GM23248 (cell line): ENCODE data around the gene ZNF580. TPM values are rescaled to one million over a fixed set of nuclear protein-coding genes. Genes with fewer than 3 reads are reported as not detected.

Experiments
- DNase-seq: peaks from one replicate; pipeline ENCODE4 v3.0.0-alpha.2; 2015
- H2AFZ ChIP-seq: fragments of 200-600 bp; sonication (generic); 2 replicates; pipeline ENCODE4 v1.6.1; 2016; ENCODE audit warnings: antibody characterized with exemption
- H3F3A ChIP-seq: fragments of 200-600 bp; sonication (generic); 2 replicates; pipeline ENCODE4 v1.6.1; 2016; ENCODE audit warnings: mild to moderate bottlenecking, antibody characterized with exemption, mixed run types; ENCODE audit not compliant: insufficient read depth
- H3K27ac ChIP-seq: fragments of 200-600 bp; sonication (generic); 2 replicates; pipeline ENCODE4 v1.5.1; 2016; ENCODE audit warnings: mild to moderate bottlenecking
- H3K27me3 ChIP-seq: fragments of 200-600 bp; sonication (generic); replicated peaks from 2 replicates; pipeline ENCODE4 v1.6.1; 2016; ENCODE audit warnings: mild to moderate bottlenecking; ENCODE audit not compliant: insufficient read depth
- H3K36me3 ChIP-seq: fragments of 200-600 bp; sonication (generic); 2 replicates; pipeline ENCODE4 v1.6.1; 2016; ENCODE audit warnings: low read depth, mild to moderate bottlenecking
- H3K4me1 ChIP-seq: fragments of 200-600 bp; sonication (generic); 2 replicates; pipeline ENCODE4 v1.6.1; 2016; ENCODE audit warnings: mild to moderate bottlenecking; ENCODE audit not compliant: insufficient read depth
- H3K4me2 ChIP-seq: fragments of 200-600 bp; sonication (generic); one replicate; pipeline ENCODE4 v1.6.1; 2016; ENCODE audit warnings: mild to moderate bottlenecking; ENCODE audit not compliant: unreplicated experiment
- H3K4me3 ChIP-seq: fragments of 200-600 bp; sonication (generic); 2 replicates; pipeline ENCODE4 v1.5.1; 2016; ENCODE audit warnings: mild to moderate bottlenecking
- H3K79me2 ChIP-seq: fragments of 200-600 bp; sonication (generic); 2 replicates; pipeline ENCODE4 v1.6.1; 2016; ENCODE audit warnings: mild to moderate bottlenecking; ENCODE audit not compliant: insufficient read depth
- H3K9ac ChIP-seq: fragments of 200-600 bp; sonication (generic); 2 replicates; pipeline ENCODE4 v1.6.1; 2016; ENCODE audit warnings: mild to moderate bottlenecking
- H3K9me2 ChIP-seq: fragments of 200-600 bp; sonication (generic); 2 replicates; pipeline ENCODE4 v1.6.1; 2016; ENCODE audit warnings: mixed run types, mild to moderate bottlenecking, moderate library complexity; ENCODE audit not compliant: insufficient read depth
- H3K9me3 ChIP-seq: fragments of 200-600 bp; sonication (generic); one replicate; pipeline ENCODE4 v1.6.1; 2017; ENCODE audit warnings: low read depth
- H4K20me1 ChIP-seq: fragments of 200-600 bp; sonication (generic); 2 replicates; pipeline ENCODE4 v1.6.0; 2016; ENCODE audit not compliant: insufficient read depth
- EZH2 ChIP-seq: fragments of 200-600 bp; sonication (generic); IDR thresholded peaks from 2 replicates; pipeline ENCODE4 v1.6.1; 2018; ENCODE audit warnings: antibody characterized with exemption, mild to moderate bottlenecking; ENCODE audit not compliant: insufficient read depth, poor library complexity, severe bottlenecking
- EZH2phosphoT487 ChIP-seq: fragments of 200-600 bp; sonication (generic); IDR thresholded peaks from 2 replicates; pipeline ENCODE4 v1.6.1; 2018; ENCODE audit warnings: antibody characterized with exemption, moderate library complexity, mild to moderate bottlenecking, low read depth; ENCODE audit not compliant: insufficient read depth
- WGBS, 2 experiments: methylation state at CpG; one replicate each; pipeline ENCODE4 v1.1.6; 2015 to 2017; ENCODE audit warnings: low lambda C conversion rate in 2 of 2, low coverage in 1 of 2; ENCODE audit errors: missing lambda C conversion rate in 2 of 2; 5-methylcytosine and 5-hydroxymethylcytosine counted together
- in situ Hi-C: fragments of 300-500 bp; cut with MboI; formaldehyde crosslinking; loops from 2 replicates; pipeline ENCODE4 v1.15.0; 2020
- polyA plus RNA-seq: library from polyadenylated mRNA; unstranded; fragments of >200 nt; fragmentation: Nextera tagmentation; extraction: Ambion mirVana; gene quantifications from 2 replicates; pipeline ENCODE4 v1.2.1, GENCODE V29; 2016
- total RNA-seq: library from RNA; depleted of rRNA; stranded (reverse); fragments of >200 nt; shearing (Covaris generic); gene quantifications from 2 replicates; pipeline ENCODE4 v1.2.3, GENCODE V29; 2014

Gene ZNF580
- total and polyA plus RNA-seq, 2 experiments from 2014 or later = 11.7 to 44.0 TPM

- peak overlapping the region; percentile 77 for H3K4me2 ChIP-seq
- H3K9me3 ChIP-seq = no peaks in the 10 kb centered on the region
- H3K79me2 ChIP-seq = peaks cover 39% of the 10 kb centered on the region
- DNase-seq = peak; percentile 9
- peaks cover 16% of the 10 kb centered on the region for H3K4me1 ChIP-seq
- WGBS, 2 experiments = 42 to 44% methylated on average over 14 of the region's 14 CpGs
- no peaks in the 10 kb centered on the region for H3K27me3 ChIP-seq
- peaks cover 10% of the 10 kb centered on the region; the same call in 1 of the 2 replicates for H3K36me3 ChIP-seq
- peak overlapping the region; percentile 73 for H3K4me3 ChIP-seq
- in situ Hi-C loops = loop anchor here (25.0 kb wide), 1 partner anchor 510 kb away; the partner anchor contains the start of gene TNNT1
- H3K9me2 ChIP-seq = no peaks in the 10 kb centered on the region
- no peaks in the 10 kb centered on the region for H4K20me1 ChIP-seq
- no peak for TF ChIP-seq EZH2
- H3K27ac ChIP-seq = no peak overlapping the region; the same call in 1 of the 2 replicates
- peak overlapping the region; percentile 75 for H2AFZ ChIP-seq
- peak overlapping the region; percentile 82 for H3K9ac ChIP-seq
- 0 out of 2 replicates have a peak, but pooled peaks cover 4% of the 10 kb centered on the region for H3F3A ChIP-seq
Measured at GRCh38 chr19:55646889-55647731, 6.3 kb downstream of the ZNF580 start.

DNA sequence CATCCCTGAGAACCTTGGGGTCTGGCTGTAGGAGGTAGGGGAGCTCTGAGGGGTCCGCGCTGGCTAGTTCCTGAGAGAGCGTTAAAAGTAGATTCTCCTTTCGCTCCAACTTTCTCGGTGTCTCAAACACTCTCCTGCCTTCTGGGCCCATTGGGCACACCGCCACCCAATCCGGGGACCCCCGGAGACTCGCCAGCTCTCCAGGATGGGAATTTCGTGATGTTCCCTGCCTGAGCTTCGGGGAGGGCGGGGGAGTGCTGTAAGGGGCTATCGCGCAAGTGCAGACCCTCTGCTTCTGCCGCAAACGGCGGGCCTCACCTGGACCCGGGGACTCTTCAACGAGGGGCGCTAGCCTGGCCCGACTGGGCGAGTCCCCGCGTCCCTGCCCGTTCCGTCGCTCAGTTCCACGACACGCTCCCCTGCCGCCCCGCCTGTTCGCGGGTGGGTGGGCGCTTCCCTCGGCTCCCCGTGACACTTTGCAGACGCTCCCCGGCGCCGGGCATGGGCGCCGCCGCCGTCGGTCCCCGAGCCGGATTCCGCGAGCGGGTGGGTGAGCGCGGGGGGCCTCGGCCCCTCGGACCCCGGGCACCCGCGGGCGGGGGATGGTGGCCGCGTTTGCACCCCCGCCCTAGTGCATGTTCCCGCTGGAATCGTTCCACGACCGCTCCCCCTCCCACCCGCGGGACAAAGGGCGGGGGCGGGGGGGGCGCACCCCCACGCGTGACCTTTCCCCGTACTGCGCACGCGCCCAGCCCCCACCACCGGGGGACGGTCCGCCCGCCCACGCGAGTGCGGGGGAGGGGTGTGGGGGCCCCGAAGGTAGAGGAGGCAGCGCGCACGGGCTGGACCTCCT lies 7.2 kb downstream of the ZNF580 start, which contains the start of gene CCDC106:
TSS of gene CCDC106 (plus strand) at position 481 of the 853 bp plus-strand sequence. CDS start 835 bp downstream, outside the sequence.
- Histone ChIP-seq H3K4me1 (peaks cover 15% of the 10 kb centered on the region), H3K27ac (no peak within 1 kb of the TSS; the same call in 1 of the 2 replicates), H3K9ac (peak within 1 kb of the TSS; percentile 82), H2AFZ (peak within 1 kb of the TSS; percentile 75), H3F3A (0 out of 2 replicates have a peak, but pooled peaks cover 4% of the 10 kb centered on the region), H3K4me2 (peak within 1 kb of the TSS; percentile 77), H4K20me1 (no peaks in the 10 kb centered on the region), H3K79me2 (peaks cover 39% of the 10 kb centered on the region), H3K4me3 (peak within 1 kb of the TSS; percentile 73), H3K9me3 (no peaks in the 10 kb centered on the region), H3K9me2 (no peaks in the 10 kb centered on the region), H3K36me3 (peaks cover 10% of the 10 kb centered on the region; the same call in 1 of the 2 replicates), H3K27me3 (no peaks in the 10 kb centered on the region)
- 1 to 2% methylated on average over 62 of the region's 87 CpGs for WGBS, 2 experiments
- DNase-seq = peak; percentile 75
- no peak for TF ChIP-seq EZH2
- TF ChIP-seq EZH2phosphoT487 = no peak
- in situ Hi-C loops = loop anchor here (25.0 kb wide), 1 partner anchor 511 kb away; the partner anchor contains the start of gene TNNT1

DNA sequence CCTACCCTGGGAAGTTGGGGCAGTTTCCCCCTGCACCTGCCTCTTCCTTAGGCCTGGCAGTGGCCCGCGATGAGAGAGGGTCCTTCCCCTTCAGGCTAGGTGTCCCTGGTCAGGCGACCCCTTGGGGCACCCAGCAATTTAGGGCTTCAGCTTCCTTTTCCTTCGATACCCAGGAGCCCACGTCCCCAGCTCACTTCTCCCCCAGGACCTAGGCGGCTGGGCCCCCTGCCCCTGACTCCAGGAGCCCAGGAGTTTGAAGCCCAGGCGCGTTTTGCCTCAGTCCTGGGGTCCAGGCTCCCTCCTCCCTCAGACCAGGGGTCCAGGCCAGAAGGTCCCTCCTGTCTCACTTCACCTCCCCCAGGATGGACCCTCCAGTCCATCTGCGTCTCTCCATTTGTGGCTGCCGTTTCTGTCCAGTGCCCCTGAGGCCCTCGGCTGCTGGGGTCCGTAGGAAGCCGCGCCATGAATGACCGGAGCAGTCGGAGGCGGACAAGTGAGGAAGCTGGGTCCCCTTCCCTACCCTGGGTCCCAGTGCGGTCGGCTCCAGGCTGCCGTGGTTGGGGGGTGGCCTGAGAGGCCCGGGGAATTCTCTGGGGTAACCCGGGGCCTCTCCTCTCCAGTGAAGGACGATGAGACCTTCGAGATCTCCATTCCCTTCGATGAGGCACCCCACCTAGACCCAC lies 7.9 kb downstream of the ZNF580 start:
- Histone ChIP-seq H2AFZ (peak overlapping the region; percentile 75), H3K36me3 (peaks cover 10% of the 10 kb centered on the region; the same call in 1 of the 2 replicates)
- WGBS, 2 experiments = 49 to 56% methylated on average over 25 of the region's 25 CpGs

More for the DNA sequence above, 7.9 kb downstream of the ZNF580 start:
- peak overlapping the region; percentile 82 for H3K9ac ChIP-seq
- DNase-seq = peak; percentile 11
- no peak overlapping the region for H3K27ac ChIP-seq
- H3K27me3 ChIP-seq = no peaks in the 10 kb centered on the region
- 0 out of 2 replicates have a peak, but pooled peaks cover 4% of the 10 kb centered on the region for H3F3A ChIP-seq
- in situ Hi-C loops = loop anchor here (25.0 kb wide), 1 partner anchor 511 kb away; the partner anchor contains the start of gene TNNT1
- peak overlapping the region; percentile 77 for H3K4me2 ChIP-seq
- TF ChIP-seq EZH2phosphoT487 (no peak), EZH2 (no peak)
- H3K79me2 ChIP-seq = peaks cover 39% of the 10 kb centered on the region
- peak overlapping the region; percentile 73 for H3K4me3 ChIP-seq
- H3K9me2 ChIP-seq = no peaks in the 10 kb centered on the region
- H3K9me3 ChIP-seq = no peaks in the 10 kb centered on the region
- H4K20me1 ChIP-seq = no peaks in the 10 kb centered on the region
- H3K4me1 ChIP-seq = peaks cover 12% of the 10 kb centered on the region
